Mammary epithelial cell (primary cell): ENCODE results near the gene CYTH3.

Source experiments
- EZH2 ChIP-seq: IDR thresholded peaks from 2 replicates; pipeline ENCODE4 v1.6.1; 2012; ENCODE audit warnings: low read length, inconsistent platforms, borderline replicate concordance
- TF ChIP-seq, protein P1 (sequence below), 2 donors: IDR thresholded peaks in 1 of 2; conservative IDR thresholded peaks in 1 of 2; 2 replicates each; pipeline ENCODE4 v1.5.1; 2011 to 2012; ENCODE audit warnings: inconsistent platforms in 2 of 2, low read length in 2 of 2, mild to moderate bottlenecking in 2 of 2, control low read depth in 1 of 2, low read depth in 1 of 2; ENCODE audit not compliant: insufficient read depth in 1 of 2; ENCODE audit errors: extremely low read depth in 1 of 2

DNA sequence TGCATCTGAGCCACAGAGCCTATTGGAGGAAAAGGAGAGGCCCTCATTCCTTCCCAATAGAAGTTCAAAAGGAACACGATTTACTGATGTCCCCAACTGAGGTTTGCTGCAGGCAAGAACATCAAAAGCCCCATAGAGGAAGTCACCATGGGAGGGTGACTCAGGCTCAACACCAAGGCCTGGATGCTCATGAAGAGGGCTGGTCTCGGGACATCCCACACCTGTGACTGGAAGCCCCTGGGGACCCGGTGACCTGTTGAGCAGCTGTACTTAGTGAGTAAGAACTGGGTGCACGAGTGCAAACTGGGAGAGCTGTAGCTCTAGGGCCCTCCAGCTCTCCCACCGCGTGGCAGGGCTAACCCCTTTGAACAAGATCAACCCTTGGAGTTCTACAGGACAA lies 38.0 kb downstream of the CYTH3 start:
- TF ChIP-seq, protein P1, sequence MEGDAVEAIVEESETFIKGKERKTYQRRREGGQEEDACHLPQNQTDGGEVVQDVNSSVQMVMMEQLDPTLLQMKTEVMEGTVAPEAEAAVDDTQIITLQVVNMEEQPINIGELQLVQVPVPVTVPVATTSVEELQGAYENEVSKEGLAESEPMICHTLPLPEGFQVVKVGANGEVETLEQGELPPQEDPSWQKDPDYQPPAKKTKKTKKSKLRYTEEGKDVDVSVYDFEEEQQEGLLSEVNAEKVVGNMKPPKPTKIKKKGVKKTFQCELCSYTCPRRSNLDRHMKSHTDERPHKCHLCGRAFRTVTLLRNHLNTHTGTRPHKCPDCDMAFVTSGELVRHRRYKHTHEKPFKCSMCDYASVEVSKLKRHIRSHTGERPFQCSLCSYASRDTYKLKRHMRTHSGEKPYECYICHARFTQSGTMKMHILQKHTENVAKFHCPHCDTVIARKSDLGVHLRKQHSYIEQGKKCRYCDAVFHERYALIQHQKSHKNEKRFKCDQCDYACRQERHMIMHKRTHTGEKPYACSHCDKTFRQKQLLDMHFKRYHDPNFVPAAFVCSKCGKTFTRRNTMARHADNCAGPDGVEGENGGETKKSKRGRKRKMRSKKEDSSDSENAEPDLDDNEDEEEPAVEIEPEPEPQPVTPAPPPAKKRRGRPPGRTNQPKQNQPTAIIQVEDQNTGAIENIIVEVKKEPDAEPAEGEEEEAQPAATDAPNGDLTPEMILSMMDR (conservative IDR thresholded peaks at IDR 0.05 in 1 of 2, IDR thresholded peaks at IDR 0.05 in 1 of 2; ENCODE audit: extremely low read depth in 1 of 2, insufficient read depth in 1 of 2, low read depth in 1 of 2, low read length in 2 of 2), result no peak
- TF ChIP-seq EZH2, result no peak
